Ectodermal cell (in vitro differentiated cells): Measurements from ENCODE around the gene CCDC175.
A peak's percentile ranks its signal among the peaks of the same experiment; 100 is the strongest.

Experiments
- H3K27ac ChIP-seq: 2 replicates; pipeline ENCODE4 v1.7.0; 2013; ENCODE audit warnings: mild to moderate bottlenecking, low read depth, low read length; ENCODE audit not compliant: insufficient read depth, poor library complexity, severe bottlenecking
- H3K27me3 ChIP-seq: 2 replicates; pipeline ENCODE4 v1.7.0; 2013; ENCODE audit warnings: mild to moderate bottlenecking, low read length; ENCODE audit not compliant: insufficient read depth, control insufficient read depth, poor library complexity, severe bottlenecking
- H3K36me3 ChIP-seq: one replicate; pipeline ENCODE4 v1.7.0; 2013; ENCODE audit warnings: low read length; ENCODE audit not compliant: control insufficient read depth, insufficient read depth
- H3K4me1 ChIP-seq: one replicate; pipeline ENCODE4 v1.7.0; 2013; ENCODE audit warnings: low read length; ENCODE audit not compliant: control insufficient read depth, insufficient read depth
- H3K4me3 ChIP-seq: 2 replicates; pipeline ENCODE4 v1.7.0; 2013; ENCODE audit warnings: low read depth, low read length, control low read depth; ENCODE audit not compliant: insufficient read depth
- H3K9me3 ChIP-seq: 2 replicates; pipeline ENCODE4 v1.7.0; 2013; ENCODE audit warnings: mild to moderate bottlenecking, low read length, moderate library complexity; ENCODE audit not compliant: control insufficient read depth
- WGBS, 2 experiments: methylation state at CpG; one replicate each; pipeline ENCODE4 v1.1.7; 2013; ENCODE audit warnings: missing lambda C conversion rate in 2 of 2; 5-methylcytosine and 5-hydroxymethylcytosine counted together

CCDC175 gene

GRCh38 chr14:59510966-59511365 is 65.6 kb downstream of the CCDC175 start:
- no peaks in the 10 kb centered on the region for H3K9me3 ChIP-seq
- no peaks in the 10 kb centered on the region for H3K27me3 ChIP-seq
- H3K36me3 ChIP-seq: no peaks in the 10 kb centered on the region
- WGBS, 2 experiments: 74 to 86% methylated on average over 3 of the region's 3 CpGs
- H3K27ac ChIP-seq: no peak overlapping the region
- no peaks in the 10 kb centered on the region for H3K4me1 ChIP-seq
- no peak overlapping the region for H3K4me3 ChIP-seq

GRCh38 chr14:59510001-59510400 is 66.6 kb downstream of the CCDC175 start:
- WGBS, 2 experiments: 96 to 100% methylated on average over 2 of the region's 2 CpGs
- Histone ChIP-seq H3K27ac (no peak overlapping the region), H3K27me3 (no peaks in the 10 kb centered on the region), H3K4me1 (no peaks in the 10 kb centered on the region), H3K4me3 (no peak overlapping the region), H3K36me3 (no peaks in the 10 kb centered on the region), H3K9me3 (no peaks in the 10 kb centered on the region)

GRCh38 chr14:59509101-59509500 is 67.5 kb downstream of the CCDC175 start:
- H3K4me1 ChIP-seq: no peaks in the 10 kb centered on the region
- no peaks in the 10 kb centered on the region for H3K36me3 ChIP-seq
- H3K9me3 ChIP-seq: no peaks in the 10 kb centered on the region
- 85 to 87% methylated on average over 3 of the region's 3 CpGs for WGBS, 2 experiments
- H3K27ac ChIP-seq: no peak overlapping the region
- no peaks in the 10 kb centered on the region for H3K27me3 ChIP-seq
- H3K4me3 ChIP-seq: no peak overlapping the region

- 90 to 92% methylated on average over 3 of the region's 3 CpGs for WGBS, 2 experiments
- H3K9me3 ChIP-seq: no peaks in the 10 kb centered on the region
- H3K4me3 ChIP-seq: no peak overlapping the region
- H3K4me1 ChIP-seq: no peaks in the 10 kb centered on the region
- H3K36me3 ChIP-seq: no peaks in the 10 kb centered on the region
- no peaks in the 10 kb centered on the region for H3K27me3 ChIP-seq
- no peak overlapping the region for H3K27ac ChIP-seq
These were observed 68.9 kb downstream of the CCDC175 start for GRCh38 chr14:59507752-59508103.

GRCh38 chr14:59507063-59507751 is 69.4 kb downstream of the CCDC175 start:
- no peak overlapping the region for H3K27ac ChIP-seq
- H3K4me1 ChIP-seq: no peaks in the 10 kb centered on the region
- no peaks in the 10 kb centered on the region for H3K27me3 ChIP-seq
- no peaks in the 10 kb centered on the region for H3K36me3 ChIP-seq
- no peak overlapping the region for H3K4me3 ChIP-seq
- no peaks in the 10 kb centered on the region for H3K9me3 ChIP-seq

GRCh38 chr14:59503256-59503655 is 73.4 kb downstream of the CCDC175 start:
- Histone ChIP-seq H3K36me3 (peaks cover 5% of the 10 kb centered on the region), H3K4me1 (no peaks in the 10 kb centered on the region), H3K9me3 (no peaks in the 10 kb centered on the region), H3K4me3 (no peak overlapping the region), H3K27me3 (no peaks in the 10 kb centered on the region), H3K27ac (no peak overlapping the region)
- 77 to 89% methylated on average over 3 to 4 of the region's 4 CpGs for WGBS, 2 experiments

GRCh38 chr14:59500732-59501131 is 75.9 kb downstream of the CCDC175 start:
- no peaks in the 10 kb centered on the region for H3K4me1 ChIP-seq
- WGBS, 2 experiments: 86 to 94% methylated on average over 2 to 3 of the region's 3 CpGs
- no peaks in the 10 kb centered on the region for H3K9me3 ChIP-seq
- H3K36me3 ChIP-seq: peaks cover 5% of the 10 kb centered on the region
- no peaks in the 10 kb centered on the region for H3K27me3 ChIP-seq
- no peak overlapping the region for H3K27ac ChIP-seq
- no peak overlapping the region for H3K4me3 ChIP-seq

- H3K27ac ChIP-seq: no peak overlapping the region
- WGBS, 2 experiments: 100% methylated on average over 1 of the region's 1 CpG
- H3K36me3 ChIP-seq: peaks cover 35% of the 10 kb centered on the region
These were observed 84.2 kb downstream of the CCDC175 start for GRCh38 chr14:59492384-59492783.

GRCh38 chr14:59490756-59491155 is 85.9 kb downstream of the CCDC175 start:
- Histone ChIP-seq H3K36me3 (peaks cover 35% of the 10 kb centered on the region), H3K27ac (no peak overlapping the region), H3K9me3 (no peaks in the 10 kb centered on the region), H3K4me1 (no peaks in the 10 kb centered on the region), H3K27me3 (no peaks in the 10 kb centered on the region), H3K4me3 (no peak overlapping the region)
- WGBS, 2 experiments: 94 to 96% methylated on average over 3 of the region's 3 CpGs

More at GRCh38 chr14:59492384-59492783, 84.2 kb downstream of the CCDC175 start:
- no peak overlapping the region for H3K4me3 ChIP-seq
- H3K27me3 ChIP-seq: no peaks in the 10 kb centered on the region
- H3K9me3 ChIP-seq: no peaks in the 10 kb centered on the region
- no peaks in the 10 kb centered on the region for H3K4me1 ChIP-seq

GRCh38 chr14:59484639-59485175 is 91.9 kb downstream of the CCDC175 start:
- Histone ChIP-seq H3K4me1 (no peaks in the 10 kb centered on the region), H3K36me3 (peaks cover 8% of the 10 kb centered on the region), H3K27me3 (no peaks in the 10 kb centered on the region), H3K4me3 (peak overlapping the region; percentile 90), H3K27ac (peak overlapping the region; percentile 83), H3K9me3 (no peaks in the 10 kb centered on the region)
- 1% methylated on average over 32 of the region's 32 CpGs for WGBS, 2 experiments
